ENCODE measurements around the gene TMCO5A.

The TMCO5A gene

GRCh38 chr15:37978231-37978630, 43.8 kb downstream of the TMCO5A start:
- DNase-seq: no peak

DNA sequence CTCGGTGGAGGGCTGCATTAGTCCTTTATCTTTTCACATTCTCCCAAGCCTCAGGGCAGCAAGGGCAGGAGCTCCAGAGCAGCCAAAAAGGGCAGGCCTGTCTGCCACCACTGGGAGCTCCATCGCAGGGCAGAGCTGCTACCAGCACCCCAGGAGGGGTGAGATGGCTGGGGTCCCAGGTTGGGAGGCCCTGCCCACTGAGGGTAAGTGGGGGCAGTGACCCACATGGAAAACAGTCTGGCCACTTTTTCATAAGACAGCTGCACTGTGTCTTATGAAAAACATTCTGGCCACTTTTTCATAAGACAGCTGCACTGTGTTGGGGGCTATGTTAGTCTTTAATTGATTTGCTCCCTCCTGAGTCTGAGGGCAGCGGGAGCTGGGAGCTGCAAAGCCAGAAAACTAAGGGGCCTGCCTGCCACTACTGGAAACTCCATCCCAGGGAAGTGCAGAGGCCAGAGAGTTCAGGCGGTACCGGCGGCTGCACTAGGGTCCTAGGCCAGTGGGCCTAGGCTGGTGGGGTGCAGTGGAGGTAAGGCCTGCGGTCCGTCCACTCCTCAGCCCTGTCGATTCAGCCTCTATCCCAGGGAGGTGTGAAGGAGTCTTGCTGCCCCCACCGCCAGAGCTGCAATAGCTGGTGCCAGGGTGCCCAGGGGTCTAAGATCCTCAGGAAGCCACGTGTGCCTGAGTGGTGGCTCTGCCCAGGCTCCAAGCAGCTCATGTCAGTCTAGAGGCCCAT, 45.4 kb downstream of the TMCO5A start:
- DNase-seq: no peak

DNA sequence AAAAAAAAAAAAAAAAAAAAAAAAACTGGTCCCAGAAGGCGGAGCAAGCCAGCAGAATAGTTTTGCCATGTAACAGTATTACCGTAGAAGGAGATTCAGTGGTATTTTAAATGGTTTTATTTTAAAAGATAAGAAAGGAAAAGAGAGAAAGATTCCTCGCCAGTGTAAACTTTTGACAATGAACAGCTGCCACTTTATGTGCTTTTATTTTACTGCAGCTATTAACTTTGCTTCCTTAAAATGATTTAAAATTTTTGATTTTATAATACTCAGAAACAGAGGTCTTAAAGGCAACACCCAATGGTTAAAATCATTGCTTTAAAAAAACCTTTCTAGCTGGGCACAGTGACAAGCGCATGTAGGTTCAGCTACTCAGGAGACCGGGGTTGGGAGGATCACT, 46.8 kb downstream of the TMCO5A start:
- DNase-seq: no peak

DNA sequence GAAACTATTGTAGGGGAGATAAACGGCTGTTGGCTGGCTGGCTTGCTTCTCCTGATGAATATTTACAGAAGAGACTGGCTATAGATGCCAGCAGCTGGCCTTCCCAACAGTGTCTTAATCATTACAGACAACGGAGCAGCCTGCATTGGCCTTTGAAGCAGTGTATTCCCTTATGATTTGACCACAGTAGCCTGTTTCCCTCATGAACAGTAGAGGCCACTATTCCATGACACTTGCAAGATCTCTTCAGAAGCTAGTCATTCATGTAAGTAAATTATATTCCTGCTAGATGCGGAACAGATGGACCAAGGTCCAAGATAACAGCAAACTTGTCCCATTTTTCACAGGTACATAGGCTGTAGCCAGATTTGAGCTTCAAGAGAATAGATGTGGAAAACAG, 47.3 kb downstream of the TMCO5A start:
- peak; percentile 27 for DNase-seq

DNA sequence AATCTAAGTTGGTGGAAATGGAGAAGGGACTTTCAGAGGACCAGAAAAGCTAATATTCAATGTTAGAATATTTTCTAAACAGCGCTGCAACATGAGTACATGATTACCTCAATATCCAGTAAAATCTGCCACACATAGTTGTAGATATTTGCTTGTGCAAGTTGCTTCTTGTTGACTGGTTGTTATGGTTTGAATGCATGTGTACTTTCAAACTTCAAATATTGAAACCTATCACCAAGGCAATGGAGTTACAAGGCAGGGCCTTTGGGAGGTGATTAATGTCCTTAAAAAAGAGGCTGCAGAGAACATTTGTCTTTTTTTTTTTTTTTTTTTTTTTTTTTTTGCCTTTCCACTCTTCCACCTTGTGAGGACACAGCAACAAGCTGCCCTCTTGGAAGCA, 49.9 kb downstream of the TMCO5A start:
- DNase-seq: no peak

DNA sequence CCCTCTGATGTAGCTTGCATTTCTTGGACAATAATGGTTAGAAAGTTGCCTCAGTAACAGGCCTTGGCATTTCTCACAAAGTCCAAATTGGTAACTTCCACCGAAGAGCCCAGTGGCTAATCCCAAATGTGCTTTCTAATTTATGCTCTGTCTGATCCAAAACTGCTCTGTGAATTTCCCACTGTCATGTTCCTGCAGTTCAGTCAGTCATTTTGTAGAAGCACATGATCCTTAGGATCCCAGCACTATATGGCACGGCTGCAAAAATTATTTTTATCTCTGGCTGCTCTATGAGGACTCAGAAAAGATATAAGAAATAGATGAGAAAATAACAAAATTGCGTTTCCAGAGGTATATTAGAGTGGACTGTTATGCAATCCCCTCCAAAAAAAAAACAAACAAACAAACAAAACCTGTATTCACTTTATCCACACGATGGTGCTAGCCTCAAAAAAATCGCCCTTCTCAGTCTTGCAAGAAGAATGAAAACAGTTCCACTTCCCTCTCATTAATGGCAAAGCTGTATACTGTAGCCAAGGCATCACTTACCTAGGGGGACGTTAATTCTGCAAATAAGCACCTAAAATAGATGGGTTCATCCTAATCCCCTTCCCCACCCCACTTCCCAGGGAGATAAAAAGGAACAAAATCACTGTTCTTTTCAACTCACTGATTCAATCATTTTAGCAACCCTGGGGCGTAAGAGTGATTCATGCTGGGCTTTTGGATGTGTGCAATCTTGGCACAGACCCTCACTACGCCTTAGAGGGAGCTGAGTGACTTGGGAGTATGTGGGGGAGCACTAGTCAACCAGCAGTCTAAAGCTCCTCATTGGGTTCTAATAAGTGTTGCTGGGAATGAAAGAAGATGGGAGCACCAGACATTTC, 61.3 kb downstream of the TMCO5A start:
- peak; percentile 56 for DNase-seq

Data from hematopoietic multipotent progenitor cell treated with erythropoietin and hydrocortisone succinate and interleukin-3 and kit ligand, for 6 days (in vitro differentiated cells).